ENCODE data around the gene TMCO4. TPM values are rescaled to one million over a fixed set of nuclear protein-coding genes. Genes with fewer than 3 reads are reported as not detected.

Gene TMCO4
- total and polyA plus RNA-seq, 10 of the 15 experiments (the other 5 are each of a cell fraction or from before 2014, with no cell fraction given) = 2.4 to 20.8 (median 13.0) TPM

DNA sequence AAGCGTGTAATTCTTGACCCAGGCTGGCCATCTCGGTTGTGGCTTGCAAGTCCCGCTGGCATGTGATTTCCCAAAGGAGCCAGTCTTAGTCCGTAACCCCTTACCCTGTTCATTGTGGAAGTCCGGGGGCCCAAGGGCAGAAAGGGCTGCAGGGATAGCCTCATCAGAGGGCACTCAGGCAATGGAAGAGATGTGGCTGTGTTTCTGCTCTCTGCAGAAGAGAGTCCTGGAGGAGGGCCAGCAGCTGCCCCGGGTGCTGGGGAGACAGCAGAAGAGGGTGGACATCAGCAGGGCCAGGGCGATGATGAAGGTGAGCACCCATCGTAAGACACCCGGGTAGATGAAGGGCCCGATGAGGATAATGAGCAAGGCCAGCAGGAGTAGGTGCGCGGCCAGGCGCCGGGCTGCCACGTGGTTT lies 14.5 kb upstream of the TMCO4 start:
- RAD21 ChIA-PET (ENCODE audit: unreplicated experiment) = no interaction called here
- H3K4me3 ChIP-seq = no peak overlapping the region
- no peak overlapping the region for H3K4me2 ChIP-seq (ENCODE audit: control insufficient read depth, insufficient read depth)
- POLR2A ChIA-PET = no interaction called here
- H3K27me3 ChIP-seq (replicated peaks in 1 of 2; ENCODE audit: control insufficient read depth in 2 of 2, insufficient read depth in 2 of 2, low read length in 1 of 2) = no peaks in the 10 kb centered on the region; a peak in 1 of 4 replicates
- no peaks in the 10 kb centered on the region for H3K79me2 ChIP-seq (ENCODE audit: control insufficient read depth, insufficient read depth, low read length)
- no TSS peak for BruUV-seq (replicated peaks)
- H3K36me3 ChIP-seq (ENCODE audit: control insufficient read depth in 2 of 2, insufficient read depth in 2 of 2, low read length in 1 of 2) = no peaks in the 10 kb centered on the region
- H3K9me3 ChIP-seq (replicated peaks; ENCODE audit: control insufficient read depth, insufficient read depth, low read length) = no peaks in the 10 kb centered on the region
- intact Hi-C loops (cut with micrococcal nuclease; ENCODE audit: unreplicated experiment) = no loop called here
- H4K20me1 ChIP-seq (ENCODE audit: control insufficient read depth, insufficient read depth) = no peaks in the 10 kb centered on the region
- no peak for TF ChIP-seq NR2F1 (conservative IDR thresholded peaks at IDR 0.05)
- TF ChIP-seq ZBTB33 (IDR thresholded peaks at IDR 0.05) = no peak
- no peak for TF ChIP-seq RAD21 (IDR thresholded peaks at IDR 0.05; ENCODE audit: insufficient read depth, low read depth, low read length)
- no peak for TF ChIP-seq EP300 (IDR thresholded peaks at IDR 0.05; ENCODE audit: borderline replicate concordance in 1 of 2, control insufficient read depth in 1 of 2, low read depth in 2 of 2, low read length in 2 of 2)
- TF ChIP-seq SIN3A (IDR thresholded peaks at IDR 0.05; ENCODE audit: low read depth, low read length) = no peak
- no peak for TF ChIP-seq MYB (IDR thresholded peaks at IDR 0.05; ENCODE audit: borderline replicate concordance, low read depth, low read length)
- TF ChIP-seq SMARCA5 (IDR thresholded peaks at IDR 0.05) = no peak
- no peak for TF ChIP-seq CREM (IDR thresholded peaks at IDR 0.05; ENCODE audit: low read depth)
- ATAC-seq (no peak), FAIRE-seq (no peak), DNase-seq (ENCODE audit: low read depth, low spot score) (no peak)
- no peaks in the 10 kb centered on the region for H3K4me1 ChIP-seq (ENCODE audit: control insufficient read depth, insufficient read depth, low read length)
- CTCF ChIA-PET = interaction anchor here (0.6 to 1.6 kb wide), 8 partner anchors 12 to 451 kb away, joined by 3 to 7 read pairs (median 4); no protein-coding TSS in a partner anchor
- H3K9ac ChIP-seq (ENCODE audit: control insufficient read depth, insufficient read depth, low read length) = no peak overlapping the region
- in situ Hi-C loops (cut with MboI) = no loop called here
- no peak overlapping the region for H3K27ac ChIP-seq (ENCODE audit: control insufficient read depth, insufficient read depth)
- WGBS (ENCODE audit: insufficient coverage, insufficient replicate concordance, low lambda C conversion rate, missing lambda C conversion rate) = 59% methylated on average over 15 of the region's 15 CpGs
- H2AFZ ChIP-seq (ENCODE audit: control insufficient read depth, low read depth, low read length) = no peak overlapping the region
- SMC1A ChIA-PET (ENCODE audit: uncharacterized antibody, unreplicated experiment) = interaction anchor here (1.6 kb wide), 1 partner anchor 99 kb away, joined by 3 read pairs; no protein-coding TSS in a partner anchor
